SK-N-SH treated with all-trans-retinoic acid at 6 μM for 48 hours (cell line): ENCODE measurements around the gene RAPGEF4.

Experiments
- ARNTL ChIP-seq: fragments of 450-650 bp; formaldehyde crosslinking; IDR thresholded peaks from 2 replicates; pipeline ENCODE4 v1.5.0; 2020; ENCODE audit warnings: low read depth, mild to moderate bottlenecking, moderate library complexity, borderline replicate concordance
- PATZ1 ChIP-seq: fragments of 250-450 bp; sonication (Bioruptor Pico); IDR thresholded peaks from 2 replicates; pipeline ENCODE4 v1.8.0; 2020; ENCODE audit warnings: mild to moderate bottlenecking, moderate library complexity, borderline replicate concordance

- TF ChIP-seq ARNTL (CRISPR knock-in tag): no peak
- no peak for TF ChIP-seq PATZ1 (CRISPR knock-in tag)
Observed at GRCh38 chr2:172848519-172848918, 112.9 kb downstream of the RAPGEF4 start.
